Measurements from ENCODE around the gene FKBP6.

Gene FKBP6

GRCh38 chr7:73338321-73338720 lies 10.4 kb downstream of the FKBP6 start:
- H3K4me3 ChIP-seq (ENCODE audit: low read depth in 1 of 2, low read length in 2 of 2), result no peak overlapping the region
- DNase-seq (no peak), ATAC-seq (ENCODE audit: insufficient read depth, low read depth) (no peak)
- no peaks in the 10 kb centered on the region for H4K20me1 ChIP-seq (ENCODE audit: insufficient read depth, low read length)
- H3K9ac ChIP-seq (ENCODE audit: low read depth, low read length), result no peak overlapping the region
- no peak overlapping the region for H2AFZ ChIP-seq (ENCODE audit: low read depth, low read length)
- no peaks in the 10 kb centered on the region for H3K79me2 ChIP-seq (ENCODE audit: insufficient read depth, low read length)
- no peak overlapping the region for H3K27ac ChIP-seq (ENCODE audit: low read length)
- H3K9me3 ChIP-seq (ENCODE audit: insufficient read depth, low read length, severe bottlenecking), result no peaks in the 10 kb centered on the region
- no peaks in the 10 kb centered on the region for H3K4me1 ChIP-seq (ENCODE audit: insufficient read depth, low read length)
- H3K4me2 ChIP-seq (ENCODE audit: insufficient read depth, low read length), result no peak overlapping the region
- no peaks in the 10 kb centered on the region for H3K36me3 ChIP-seq (ENCODE audit: insufficient read depth, low read length)
- H3K27me3 ChIP-seq (ENCODE audit: insufficient read depth, low read length, poor library complexity), result peaks cover 1% of the 10 kb centered on the region
- TF ChIP-seq EZH2 (IDR thresholded peaks at IDR 0.05; ENCODE audit: borderline replicate concordance, low read depth, low read length, severe bottlenecking) (no peak), CTCF (IDR thresholded peaks at IDR 0.05; ENCODE audit: borderline replicate concordance, extremely low read depth, low read length, poor library complexity, severe bottlenecking) (no peak)

GRCh38 chr7:73340514-73340913 lies 12.6 kb downstream of the FKBP6 start:
- Histone ChIP-seq H3K27me3 (ENCODE audit: insufficient read depth, low read length, poor library complexity) (no peaks in the 10 kb centered on the region), H3K4me2 (ENCODE audit: insufficient read depth, low read length) (no peak overlapping the region), H3K27ac (ENCODE audit: low read length) (no peak overlapping the region), H3K36me3 (ENCODE audit: insufficient read depth, low read length) (no peaks in the 10 kb centered on the region), H3K4me3 (ENCODE audit: low read depth in 1 of 2, low read length in 2 of 2) (no peak overlapping the region), H3K9me3 (ENCODE audit: insufficient read depth, low read length, severe bottlenecking) (no peaks in the 10 kb centered on the region), H3K79me2 (ENCODE audit: insufficient read depth, low read length) (no peaks in the 10 kb centered on the region), H3K9ac (ENCODE audit: low read depth, low read length) (no peak overlapping the region), H3K4me1 (ENCODE audit: insufficient read depth, low read length) (no peaks in the 10 kb centered on the region), H4K20me1 (ENCODE audit: insufficient read depth, low read length) (no peaks in the 10 kb centered on the region), H2AFZ (ENCODE audit: low read depth, low read length) (no peak overlapping the region)
- DNase-seq, result no peak
- TF ChIP-seq EZH2 (IDR thresholded peaks at IDR 0.05; ENCODE audit: borderline replicate concordance, low read depth, low read length, severe bottlenecking) (no peak), CTCF (IDR thresholded peaks at IDR 0.05; ENCODE audit: borderline replicate concordance, extremely low read depth, low read length, poor library complexity, severe bottlenecking) (no peak)
- ATAC-seq (ENCODE audit: insufficient read depth, low read depth), result no peak

- no peaks in the 10 kb centered on the region for H4K20me1 ChIP-seq (ENCODE audit: insufficient read depth, low read length)
- H3K9ac ChIP-seq (ENCODE audit: low read depth, low read length), result no peak overlapping the region
- no peak overlapping the region for H3K4me3 ChIP-seq (ENCODE audit: low read depth in 1 of 2, low read length in 2 of 2)
- no peak overlapping the region for H2AFZ ChIP-seq (ENCODE audit: low read depth, low read length)
- H3K4me2 ChIP-seq (ENCODE audit: insufficient read depth, low read length), result no peak overlapping the region
- H3K4me1 ChIP-seq (ENCODE audit: insufficient read depth, low read length), result no peaks in the 10 kb centered on the region
- no peaks in the 10 kb centered on the region for H3K9me3 ChIP-seq (ENCODE audit: insufficient read depth, low read length, severe bottlenecking)
- H3K36me3 ChIP-seq (ENCODE audit: insufficient read depth, low read length), result no peaks in the 10 kb centered on the region
- DNase-seq, result no peak
- TF ChIP-seq EZH2 (IDR thresholded peaks at IDR 0.05; ENCODE audit: borderline replicate concordance, low read depth, low read length, severe bottlenecking) (no peak), CTCF (IDR thresholded peaks at IDR 0.05; ENCODE audit: borderline replicate concordance, extremely low read depth, low read length, poor library complexity, severe bottlenecking) (no peak)
- no peaks in the 10 kb centered on the region for H3K27me3 ChIP-seq (ENCODE audit: insufficient read depth, low read length, poor library complexity)
- no peak overlapping the region for H3K27ac ChIP-seq (ENCODE audit: low read length)
- no peak for ATAC-seq (ENCODE audit: insufficient read depth, low read depth)
- H3K79me2 ChIP-seq (ENCODE audit: insufficient read depth, low read length), result no peaks in the 10 kb centered on the region
Measured at GRCh38 chr7:73341877-73342276, 13.9 kb downstream of the FKBP6 start.

DNA sequence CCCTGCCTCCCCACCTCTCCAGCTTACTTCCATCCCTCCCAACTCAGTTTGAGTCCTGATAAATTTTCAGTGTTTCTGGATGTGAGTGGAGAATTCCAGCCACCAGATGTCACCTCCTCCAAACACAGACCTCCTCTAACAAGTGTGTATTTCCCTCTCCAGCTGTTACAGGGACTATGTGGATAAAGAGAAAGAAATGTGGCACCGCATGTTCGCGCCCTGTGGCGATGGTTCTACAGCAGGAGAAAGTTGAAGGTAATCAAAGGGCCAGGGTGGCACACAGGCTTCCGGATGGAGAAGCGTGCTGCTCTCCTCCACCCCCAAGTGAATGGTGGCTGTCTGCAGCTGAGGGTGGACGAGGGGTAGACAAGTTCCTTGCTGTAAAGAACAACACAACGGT lies 14.7 kb downstream of the FKBP6 start:
- no peaks in the 10 kb centered on the region for H4K20me1 ChIP-seq (ENCODE audit: insufficient read depth, low read length)
- H3K27ac ChIP-seq (ENCODE audit: low read length), result no peak overlapping the region
- no peak overlapping the region for H3K4me3 ChIP-seq (ENCODE audit: low read depth in 1 of 2, low read length in 2 of 2)
- no peak overlapping the region for H3K4me2 ChIP-seq (ENCODE audit: insufficient read depth, low read length)
- no peaks in the 10 kb centered on the region for H3K9me3 ChIP-seq (ENCODE audit: insufficient read depth, low read length, severe bottlenecking)
- H3K4me1 ChIP-seq (ENCODE audit: insufficient read depth, low read length), result no peaks in the 10 kb centered on the region
- no peaks in the 10 kb centered on the region for H3K27me3 ChIP-seq (ENCODE audit: insufficient read depth, low read length, poor library complexity)
- H3K36me3 ChIP-seq (ENCODE audit: insufficient read depth, low read length), result no peaks in the 10 kb centered on the region
- DNase-seq, result no peak
- TF ChIP-seq EZH2 (IDR thresholded peaks at IDR 0.05; ENCODE audit: borderline replicate concordance, low read depth, low read length, severe bottlenecking), result no peak
- peak; percentile 4 for TF ChIP-seq CTCF (IDR thresholded peaks at IDR 0.05; ENCODE audit: borderline replicate concordance, extremely low read depth, low read length, poor library complexity, severe bottlenecking)
- H2AFZ ChIP-seq (ENCODE audit: low read depth, low read length), result no peak overlapping the region
- ATAC-seq (ENCODE audit: insufficient read depth, low read depth), result no peak
- no peaks in the 10 kb centered on the region for H3K79me2 ChIP-seq (ENCODE audit: insufficient read depth, low read length)
- H3K9ac ChIP-seq (ENCODE audit: low read depth, low read length), result no peak overlapping the region

Measured in DND-41 (cell line).